ENCODE data around the gene ARHGAP24.
"Not testable (repeated sequence)": the region's sequence is repeated elsewhere in the genome, so short reads cannot be mapped to it uniquely, and the experiment has no call there.

Gene ARHGAP24

GRCh38 chr4:85884251-85884650 is 409.3 kb downstream of the ARHGAP24 start:
- in situ Hi-C loops (cut with MboI; ENCODE audit: low sequenced_read_pairs): no loop called here

- in situ Hi-C loops (cut with MboI; ENCODE audit: low sequenced_read_pairs): no loop called here
These were observed 411.7 kb downstream of the ARHGAP24 start for GRCh38 chr4:85886665-85887064.

- in situ Hi-C loops (cut with MboI; ENCODE audit: low sequenced_read_pairs): no loop called here
These were observed 414.4 kb downstream of the ARHGAP24 start for GRCh38 chr4:85889314-85889713.

- in situ Hi-C loops (cut with MboI; ENCODE audit: low sequenced_read_pairs): no loop called here
These were observed 420.8 kb downstream of the ARHGAP24 start for GRCh38 chr4:85895755-85896154.

- in situ Hi-C loops (cut with MboI; ENCODE audit: low sequenced_read_pairs): no loop called here
These were observed 423.3 kb downstream of the ARHGAP24 start for GRCh38 chr4:85898231-85898630.

GRCh38 chr4:85901500-85901899 is 426.6 kb downstream of the ARHGAP24 start:
- in situ Hi-C loops (cut with MboI; ENCODE audit: low sequenced_read_pairs): no loop called here

GRCh38 chr4:85902647-85903046 is 427.7 kb downstream of the ARHGAP24 start:
- in situ Hi-C loops (cut with MboI; ENCODE audit: low sequenced_read_pairs): not testable (repeated sequence)

GRCh38 chr4:85905761-85906160 is 430.8 kb downstream of the ARHGAP24 start:
- in situ Hi-C loops (cut with MboI; ENCODE audit: low sequenced_read_pairs): no loop called here

GRCh38 chr4:85907001-85907400 is 432.1 kb downstream of the ARHGAP24 start:
- in situ Hi-C loops (cut with MboI; ENCODE audit: low sequenced_read_pairs): no loop called here

GRCh38 chr4:85909851-85910250 is 434.9 kb downstream of the ARHGAP24 start:
- in situ Hi-C loops (cut with MboI; ENCODE audit: low sequenced_read_pairs): no loop called here

GRCh38 chr4:85910985-85911384 is 436.0 kb downstream of the ARHGAP24 start:
- in situ Hi-C loops (cut with MboI; ENCODE audit: low sequenced_read_pairs): no loop called here

- in situ Hi-C loops (cut with MboI; ENCODE audit: low sequenced_read_pairs): no loop called here
These were observed 439.2 kb downstream of the ARHGAP24 start for GRCh38 chr4:85913931-85914694.

GRCh38 chr4:85915570-85915969 is 440.6 kb downstream of the ARHGAP24 start:
- in situ Hi-C loops (cut with MboI; ENCODE audit: low sequenced_read_pairs): not testable (repeated sequence)

GRCh38 chr4:85919200-85919887 is 444.4 kb downstream of the ARHGAP24 start:
- in situ Hi-C loops (cut with MboI; ENCODE audit: low sequenced_read_pairs): no loop called here

- in situ Hi-C loops (cut with MboI; ENCODE audit: low sequenced_read_pairs): no loop called here
These were observed 450.1 kb downstream of the ARHGAP24 start for GRCh38 chr4:85925071-85925470.

GRCh38 chr4:85928775-85929591 is 454.0 kb downstream of the ARHGAP24 start:
- in situ Hi-C loops (cut with MboI; ENCODE audit: low sequenced_read_pairs): no loop called here

GRCh38 chr4:85929961-85930665 is 455.2 kb downstream of the ARHGAP24 start:
- in situ Hi-C loops (cut with MboI; ENCODE audit: low sequenced_read_pairs): no loop called here

GRCh38 chr4:85932500-85933290 is 457.7 kb downstream of the ARHGAP24 start:
- in situ Hi-C loops (cut with MboI; ENCODE audit: low sequenced_read_pairs): no loop called here

GRCh38 chr4:85933291-85933640 is 458.3 kb downstream of the ARHGAP24 start:
- in situ Hi-C loops (cut with MboI; ENCODE audit: low sequenced_read_pairs): no loop called here

GRCh38 chr4:85937507-85937906 is 462.6 kb downstream of the ARHGAP24 start:
- in situ Hi-C loops (cut with MboI; ENCODE audit: low sequenced_read_pairs): no loop called here
